ENCODE data around the gene FAM219A.
A peak's percentile ranks its signal among the peaks of the same experiment; 100 is the strongest.

Gene FAM219A, protein sequence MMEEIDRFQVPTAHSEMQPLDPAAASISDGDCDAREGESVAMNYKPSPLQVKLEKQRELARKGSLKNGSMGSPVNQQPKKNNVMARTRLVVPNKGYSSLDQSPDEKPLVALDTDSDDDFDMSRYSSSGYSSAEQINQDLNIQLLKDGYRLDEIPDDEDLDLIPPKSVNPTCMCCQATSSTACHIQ

DNA sequence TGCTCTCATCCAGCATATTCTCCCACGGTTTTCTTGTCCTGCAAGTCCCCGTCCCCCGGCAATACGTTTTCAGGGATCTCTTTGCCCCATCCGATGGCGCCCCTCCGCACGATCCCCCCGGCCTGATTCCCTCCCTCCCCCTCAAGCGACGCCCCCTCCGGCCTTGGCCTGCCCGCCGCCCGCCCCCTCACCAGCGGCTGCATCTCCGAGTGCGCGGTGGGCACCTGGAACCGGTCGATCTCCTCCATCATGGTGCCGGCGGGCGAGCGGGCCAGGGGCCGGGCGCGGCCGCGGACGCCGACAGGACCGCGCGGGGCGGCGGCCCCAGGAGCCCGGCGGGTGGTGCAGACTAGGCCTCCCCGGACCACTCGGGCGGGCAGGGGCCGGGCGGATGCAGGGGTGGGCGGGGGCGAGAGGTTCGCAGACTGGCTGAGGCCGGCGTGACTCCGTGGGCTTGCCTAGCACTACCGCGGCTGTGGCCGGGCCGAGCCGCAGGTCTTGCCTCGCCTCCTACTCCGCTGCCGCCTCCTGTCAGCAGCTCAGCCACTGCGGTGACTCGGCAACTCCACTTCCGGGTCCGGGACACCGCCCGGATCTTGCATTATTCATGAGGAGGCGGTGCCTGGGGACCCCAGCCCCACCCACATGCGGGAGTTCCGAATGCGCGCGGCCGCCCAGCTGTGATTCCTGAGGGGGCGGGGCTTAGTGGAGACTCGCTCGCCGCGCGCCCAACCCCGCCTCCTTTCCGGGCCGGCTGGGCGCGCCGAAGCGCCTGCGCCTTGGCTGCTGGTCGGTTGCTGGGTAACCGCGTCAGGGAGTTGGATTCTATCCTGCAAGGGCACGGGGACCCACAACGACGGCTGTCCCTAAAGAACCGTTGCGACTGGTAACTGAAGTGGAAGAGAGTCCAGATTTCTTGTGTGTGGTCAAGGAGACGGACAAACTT, at the start of gene FAM219A, which contains the start of gene DNAI1:
Gene FAM219A (minus strand): TSS at position 558 of the 946 bp plus-strand sequence. CDS start 307 bp downstream, at position 251.
Gene DNAI1 (plus strand): TSS at position 793 of the 946 bp plus-strand sequence. CDS start 201 bp downstream, outside the sequence.
- Histone ChIP-seq H3K27ac (ENCODE audit: low read depth, low read length) (peak within 1 kb of the TSS; percentile 73), H3K4me1 (ENCODE audit: insufficient read depth, low read length) (peaks cover 12% of the 10 kb centered on the region), H3K27me3 (ENCODE audit: control insufficient read depth in 1 of 2, insufficient read depth in 2 of 2, low read length in 2 of 2) (no peaks in the 10 kb centered on the region), H3K36me3 (ENCODE audit: insufficient read depth, low read length) (no peaks in the 10 kb centered on the region), H3K9me3 (ENCODE audit: low read length) (no peaks in the 10 kb centered on the region), H3K4me3 (ENCODE audit: low read depth in 1 of 2, low read length in 2 of 2) (peak within 1 kb of the TSS; percentile 85 to 89), H3K9ac (ENCODE audit: low read length) (peak within 1 kb of the TSS; percentile 74)

DNA sequence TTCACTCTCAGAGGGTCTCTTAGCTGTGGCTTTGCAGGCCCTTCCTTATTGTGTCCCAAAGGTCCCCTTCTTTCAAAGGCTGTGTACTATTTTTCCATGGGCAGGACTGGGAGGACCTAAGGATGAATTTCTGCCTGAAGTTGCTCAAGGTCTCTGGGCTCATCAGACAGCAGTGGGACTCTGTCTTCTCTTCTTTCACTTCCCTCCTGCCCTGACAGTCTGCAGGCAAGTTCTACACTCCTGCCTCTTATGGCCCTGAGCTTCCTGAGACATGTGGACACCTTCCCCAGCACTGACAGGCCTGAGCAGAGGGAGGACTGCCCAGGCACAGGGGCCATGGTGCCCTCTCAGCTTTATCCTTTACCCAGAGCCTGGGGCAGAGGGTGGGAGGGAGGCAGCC, 49.6 kb upstream of the FAM219A start:
- H3K27ac ChIP-seq (ENCODE audit: low read depth, low read length), result no peak overlapping the region
- H3K9me3 ChIP-seq (ENCODE audit: low read length), result no peaks in the 10 kb centered on the region
- H3K4me1 ChIP-seq (ENCODE audit: insufficient read depth, low read length), result peaks cover 4% of the 10 kb centered on the region
- H3K36me3 ChIP-seq (ENCODE audit: insufficient read depth, low read length), result no peaks in the 10 kb centered on the region
- H3K4me3 ChIP-seq (ENCODE audit: low read depth in 1 of 2, low read length in 2 of 2), result no peak overlapping the region
- H3K9ac ChIP-seq (ENCODE audit: low read length), result no peak overlapping the region
- H3K27me3 ChIP-seq (ENCODE audit: control insufficient read depth in 1 of 2, insufficient read depth in 2 of 2, low read length in 2 of 2), result no peaks in the 10 kb centered on the region

DNA sequence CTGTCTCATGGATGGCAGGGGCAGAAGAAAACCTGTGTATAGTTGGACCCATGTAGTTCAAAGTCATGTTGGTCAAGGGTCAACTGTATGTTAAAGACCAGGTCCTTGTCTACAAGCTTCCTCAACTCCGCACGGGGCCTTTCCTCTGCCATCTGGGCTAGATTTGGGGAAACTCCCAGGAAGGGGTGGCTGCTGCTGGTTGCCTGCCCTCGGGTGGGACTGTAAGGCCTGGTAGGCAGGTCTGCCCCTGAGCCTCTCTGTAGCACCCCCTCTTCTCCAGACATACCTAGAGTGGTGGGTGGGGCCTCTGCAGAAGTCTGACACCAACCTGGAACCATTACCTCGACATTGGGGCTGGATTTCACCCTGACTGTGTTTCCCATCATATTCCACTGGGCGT, 49.2 kb upstream of the FAM219A start:
- H3K9me3 ChIP-seq (ENCODE audit: low read length), result no peaks in the 10 kb centered on the region
- no peak overlapping the region for H3K27ac ChIP-seq (ENCODE audit: low read depth, low read length)
- no peaks in the 10 kb centered on the region for H3K36me3 ChIP-seq (ENCODE audit: insufficient read depth, low read length)
- peaks cover 8% of the 10 kb centered on the region for H3K4me1 ChIP-seq (ENCODE audit: insufficient read depth, low read length)
- H3K4me3 ChIP-seq (ENCODE audit: low read depth in 1 of 2, low read length in 2 of 2), result no peak overlapping the region
- no peaks in the 10 kb centered on the region for H3K27me3 ChIP-seq (ENCODE audit: control insufficient read depth in 1 of 2, insufficient read depth in 2 of 2, low read length in 2 of 2)
- no peak overlapping the region for H3K9ac ChIP-seq (ENCODE audit: low read length)

GRCh38 chr9:34506623-34507022, 48.3 kb upstream of the FAM219A start:
- H3K27ac ChIP-seq (ENCODE audit: low read depth, low read length), result no peak overlapping the region
- no peaks in the 10 kb centered on the region for H3K27me3 ChIP-seq (ENCODE audit: control insufficient read depth in 1 of 2, insufficient read depth in 2 of 2, low read length in 2 of 2)
- no peaks in the 10 kb centered on the region for H3K9me3 ChIP-seq (ENCODE audit: low read length)
- H3K36me3 ChIP-seq (ENCODE audit: insufficient read depth, low read length), result no peaks in the 10 kb centered on the region
- H3K9ac ChIP-seq (ENCODE audit: low read length), result no peak overlapping the region
- no peak overlapping the region for H3K4me3 ChIP-seq (ENCODE audit: low read depth in 1 of 2, low read length in 2 of 2)
- peaks cover 17% of the 10 kb centered on the region for H3K4me1 ChIP-seq (ENCODE audit: insufficient read depth, low read length)

DNA sequence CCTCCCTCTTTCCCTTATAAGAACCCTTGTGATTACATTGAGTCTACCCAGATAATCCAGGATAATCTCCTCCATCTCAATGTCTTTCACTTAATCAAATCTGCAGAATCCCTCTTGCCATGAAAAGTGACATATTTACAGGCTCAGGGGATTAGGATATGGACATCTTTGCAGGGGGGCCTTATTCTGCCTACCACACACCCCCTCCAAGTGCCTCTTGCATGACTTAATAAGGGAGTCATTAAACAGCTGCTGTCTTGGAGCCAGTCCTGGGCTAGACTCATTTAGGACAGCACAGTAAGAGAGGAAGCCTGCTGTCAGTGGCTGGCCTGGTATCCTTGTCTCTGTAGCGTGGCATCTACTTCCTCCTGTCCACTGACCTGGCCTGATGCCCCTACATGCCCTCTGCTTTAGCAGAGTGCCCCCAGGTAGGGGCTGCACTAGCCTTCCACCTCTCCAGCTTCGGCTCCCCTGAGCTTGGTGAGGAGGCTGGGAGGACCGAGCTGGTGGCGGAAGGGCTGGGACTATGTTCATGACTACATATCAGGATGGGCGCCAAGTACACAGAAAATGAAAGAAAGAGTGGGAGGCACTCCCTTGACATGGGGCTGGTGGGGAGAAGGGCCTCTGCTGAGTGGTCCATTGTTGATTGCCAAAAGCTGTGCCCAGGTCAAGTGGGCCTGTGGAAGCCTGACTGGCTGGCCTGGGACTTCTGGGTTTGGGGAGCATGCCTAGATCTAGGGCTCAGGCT, 47.2 kb upstream of the FAM219A start:
- Histone ChIP-seq H3K27ac (ENCODE audit: low read depth, low read length) (no peak overlapping the region), H3K27me3 (ENCODE audit: control insufficient read depth in 1 of 2, insufficient read depth in 2 of 2, low read length in 2 of 2) (no peaks in the 10 kb centered on the region), H3K9ac (ENCODE audit: low read length) (no peak overlapping the region), H3K36me3 (ENCODE audit: insufficient read depth, low read length) (no peaks in the 10 kb centered on the region), H3K9me3 (ENCODE audit: low read length) (no peaks in the 10 kb centered on the region), H3K4me3 (ENCODE audit: low read depth in 1 of 2, low read length in 2 of 2) (no peak overlapping the region), H3K4me1 (ENCODE audit: insufficient read depth, low read length) (peaks cover 25% of the 10 kb centered on the region)

- Histone ChIP-seq H3K36me3 (ENCODE audit: insufficient read depth, low read length) (no peaks in the 10 kb centered on the region), H3K9ac (ENCODE audit: low read length) (no peak overlapping the region), H3K27ac (ENCODE audit: low read depth, low read length) (no peak overlapping the region), H3K27me3 (ENCODE audit: control insufficient read depth in 1 of 2, insufficient read depth in 2 of 2, low read length in 2 of 2) (no peaks in the 10 kb centered on the region), H3K9me3 (ENCODE audit: low read length) (no peaks in the 10 kb centered on the region), H3K4me1 (ENCODE audit: insufficient read depth, low read length) (peaks cover 25% of the 10 kb centered on the region), H3K4me3 (ENCODE audit: low read depth in 1 of 2, low read length in 2 of 2) (no peak overlapping the region)
These were observed 45.0 kb upstream of the FAM219A start for GRCh38 chr9:34503406-34503805.

DNA sequence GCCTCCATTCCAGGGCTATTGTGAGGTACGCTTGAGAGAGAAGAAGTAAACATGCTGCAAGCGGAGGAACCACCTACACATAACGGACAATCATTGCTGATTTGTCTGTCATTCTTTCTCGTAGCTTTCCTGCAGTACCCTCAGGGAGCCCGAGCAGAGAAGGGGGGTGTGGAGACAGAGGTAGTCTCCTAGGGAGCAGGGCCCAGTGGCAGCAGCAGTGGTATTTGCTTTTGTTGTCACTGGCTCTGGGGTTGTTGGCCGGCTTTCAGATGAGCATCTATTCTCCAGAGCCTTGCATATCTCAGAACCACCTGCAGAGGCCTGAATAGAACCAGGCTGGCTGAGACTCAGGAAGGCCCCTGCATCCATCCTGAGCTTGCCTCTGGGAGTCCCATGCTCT, 44.5 kb upstream of the FAM219A start:
- Histone ChIP-seq H3K9me3 (ENCODE audit: low read length) (no peaks in the 10 kb centered on the region), H3K4me3 (ENCODE audit: low read depth in 1 of 2, low read length in 2 of 2) (no peak overlapping the region), H3K9ac (ENCODE audit: low read length) (no peak overlapping the region), H3K36me3 (ENCODE audit: insufficient read depth, low read length) (no peaks in the 10 kb centered on the region), H3K27ac (ENCODE audit: low read depth, low read length) (no peak overlapping the region), H3K27me3 (ENCODE audit: control insufficient read depth in 1 of 2, insufficient read depth in 2 of 2, low read length in 2 of 2) (no peaks in the 10 kb centered on the region), H3K4me1 (ENCODE audit: insufficient read depth, low read length) (peaks cover 25% of the 10 kb centered on the region)

- H3K9ac ChIP-seq (ENCODE audit: low read length), result no peak overlapping the region
- H3K36me3 ChIP-seq (ENCODE audit: insufficient read depth, low read length), result no peaks in the 10 kb centered on the region
- no peak overlapping the region for H3K27ac ChIP-seq (ENCODE audit: low read depth, low read length)
- H3K4me1 ChIP-seq (ENCODE audit: insufficient read depth, low read length), result peaks cover 25% of the 10 kb centered on the region
- no peak overlapping the region for H3K4me3 ChIP-seq (ENCODE audit: low read depth in 1 of 2, low read length in 2 of 2)
- H3K9me3 ChIP-seq (ENCODE audit: low read length), result no peaks in the 10 kb centered on the region
- no peaks in the 10 kb centered on the region for H3K27me3 ChIP-seq (ENCODE audit: control insufficient read depth in 1 of 2, insufficient read depth in 2 of 2, low read length in 2 of 2)
These were observed 44.1 kb upstream of the FAM219A start for GRCh38 chr9:34502471-34502870.

- no peak overlapping the region for H3K4me3 ChIP-seq (ENCODE audit: low read depth in 1 of 2, low read length in 2 of 2)
- H3K9ac ChIP-seq (ENCODE audit: low read length), result no peak overlapping the region
- no peaks in the 10 kb centered on the region for H3K27me3 ChIP-seq (ENCODE audit: control insufficient read depth in 1 of 2, insufficient read depth in 2 of 2, low read length in 2 of 2)
- peaks cover 25% of the 10 kb centered on the region for H3K4me1 ChIP-seq (ENCODE audit: insufficient read depth, low read length)
- H3K27ac ChIP-seq (ENCODE audit: low read depth, low read length), result no peak overlapping the region
- no peaks in the 10 kb centered on the region for H3K9me3 ChIP-seq (ENCODE audit: low read length)
- H3K36me3 ChIP-seq (ENCODE audit: insufficient read depth, low read length), result no peaks in the 10 kb centered on the region
These were observed 43.6 kb upstream of the FAM219A start for GRCh38 chr9:34501889-34502425.

GRCh38 chr9:34501372-34501771, 43.0 kb upstream of the FAM219A start:
- peaks cover 25% of the 10 kb centered on the region for H3K4me1 ChIP-seq (ENCODE audit: insufficient read depth, low read length)
- no peaks in the 10 kb centered on the region for H3K27me3 ChIP-seq (ENCODE audit: control insufficient read depth in 1 of 2, insufficient read depth in 2 of 2, low read length in 2 of 2)
- H3K27ac ChIP-seq (ENCODE audit: low read depth, low read length), result no peak overlapping the region
- no peak overlapping the region for H3K9ac ChIP-seq (ENCODE audit: low read length)
- H3K36me3 ChIP-seq (ENCODE audit: insufficient read depth, low read length), result no peaks in the 10 kb centered on the region
- no peaks in the 10 kb centered on the region for H3K9me3 ChIP-seq (ENCODE audit: low read length)
- H3K4me3 ChIP-seq (ENCODE audit: low read depth in 1 of 2, low read length in 2 of 2), result no peak overlapping the region
